HG02885 (cell line): ENCODE results near the gene KATNB1.
A peak's percentile ranks its signal among the peaks of the same experiment; 100 is the strongest.
"Not testable (repeated sequence)": the region's sequence is repeated elsewhere in the genome, so short reads cannot be mapped to it uniquely, and the experiment has no call there.

ENCODE experiments used
- ATAC-seq: cut with Tn5 transposase; IDR thresholded peaks from one replicate; pipeline ENCODE4 v1.9.1; 2021; ENCODE audit warnings: mild to moderate bottlenecking; ENCODE audit not compliant: unreplicated experiment, poor library complexity

The KATNB1 gene

GRCh38 chr16:57786632-57787518, 51.3 kb downstream of the KATNB1 start:
- no peak for ATAC-seq

GRCh38 chr16:57787519-57787905, 51.9 kb downstream of the KATNB1 start:
- ATAC-seq: no peak

- no peak for ATAC-seq
Measured at GRCh38 chr16:57788252-57788841, 52.8 kb downstream of the KATNB1 start.

GRCh38 chr16:57788951-57789350, 53.4 kb downstream of the KATNB1 start:
- ATAC-seq: no peak

- no peak for ATAC-seq
Measured at GRCh38 chr16:57791195-57791892, 55.8 kb downstream of the KATNB1 start.

GRCh38 chr16:57791893-57792461, 56.4 kb downstream of the KATNB1 start:
- no peak for ATAC-seq

- no peak for ATAC-seq
Measured at GRCh38 chr16:57794849-57795430, 59.4 kb downstream of the KATNB1 start.

- no peak for ATAC-seq
Measured at GRCh38 chr16:57795431-57795878, 59.9 kb downstream of the KATNB1 start.

GRCh38 chr16:57796014-57796413, 60.4 kb downstream of the KATNB1 start:
- not testable (repeated sequence) for ATAC-seq

- ATAC-seq: no peak
Measured at GRCh38 chr16:57797216-57797525, 61.6 kb downstream of the KATNB1 start.

- no peak for ATAC-seq
Measured at GRCh38 chr16:57797526-57798266, 62.1 kb downstream of the KATNB1 start.

- no peak for ATAC-seq
Measured at GRCh38 chr16:57798267-57798810, 62.8 kb downstream of the KATNB1 start.

GRCh38 chr16:57798953-57799599, 63.5 kb downstream of the KATNB1 start:
- no peak for ATAC-seq

GRCh38 chr16:57799600-57800199, 64.1 kb downstream of the KATNB1 start:
- ATAC-seq: no peak

- no peak for ATAC-seq
Measured at GRCh38 chr16:57800200-57801097, 64.9 kb downstream of the KATNB1 start.

GRCh38 chr16:57801098-57801808, 65.7 kb downstream of the KATNB1 start:
- ATAC-seq: no peak

GRCh38 chr16:57801809-57802340, 66.3 kb downstream of the KATNB1 start:
- ATAC-seq: peak; percentile 22
